HTERT RPE-1 (cell line): ENCODE measurements around the gene ADAM8.
"Not testable (repeated sequence)": the region's sequence is repeated elsewhere in the genome, so short reads cannot be mapped to it uniquely, and the experiment has no call there.

ENCODE experiments used
- in situ Hi-C: fragments of 300-500 bp; cut with MboI; formaldehyde crosslinking; loops from 4 replicates; pipeline ENCODE4 v1.14.3; 2020; ENCODE audit warnings: low sequenced_read_pairs

The ADAM8 gene

GRCh38 chr10:133276435-133277201 lies at the start of gene ADAM8:
ADAM8 (minus strand) TSS chr10:133276868; CDS start chr10:133276817, 51 bp downstream.
- in situ Hi-C loops = no loop called here

GRCh38 chr10:133326223-133326551 lies 49.5 kb upstream of the ADAM8 start:
- in situ Hi-C loops = no loop called here

GRCh38 chr10:133325440-133326222 lies 49.0 kb upstream of the ADAM8 start:
- in situ Hi-C loops = no loop called here

GRCh38 chr10:133324857-133325260 lies 48.2 kb upstream of the ADAM8 start:
- in situ Hi-C loops = no loop called here

- in situ Hi-C loops = no loop called here
Observed at GRCh38 chr10:133324198-133324792, 47.6 kb upstream of the ADAM8 start.

GRCh38 chr10:133322064-133322709 lies 45.5 kb upstream of the ADAM8 start:
- in situ Hi-C loops = not testable (repeated sequence)

- in situ Hi-C loops = not testable (repeated sequence)
Observed at GRCh38 chr10:133320852-133321422, 44.3 kb upstream of the ADAM8 start.

GRCh38 chr10:133318494-133319127 lies 41.9 kb upstream of the ADAM8 start:
- in situ Hi-C loops = no loop called here

GRCh38 chr10:133316732-133317131 lies 40.1 kb upstream of the ADAM8 start:
- in situ Hi-C loops = no loop called here

- in situ Hi-C loops = no loop called here
Observed at GRCh38 chr10:133316266-133316665, 39.6 kb upstream of the ADAM8 start.

- in situ Hi-C loops = no loop called here
Observed at GRCh38 chr10:133315847-133316246, 39.2 kb upstream of the ADAM8 start.

GRCh38 chr10:133314911-133315310 lies 38.2 kb upstream of the ADAM8 start:
- in situ Hi-C loops = no loop called here

- in situ Hi-C loops = no loop called here
Observed at GRCh38 chr10:133313192-133313591, 36.5 kb upstream of the ADAM8 start.

GRCh38 chr10:133312769-133313145 lies 36.1 kb upstream of the ADAM8 start:
- in situ Hi-C loops = no loop called here

- in situ Hi-C loops = no loop called here
Observed at GRCh38 chr10:133312016-133312768, 35.5 kb upstream of the ADAM8 start.

GRCh38 chr10:133311570-133311969 lies 34.9 kb upstream of the ADAM8 start:
- in situ Hi-C loops = no loop called here

GRCh38 chr10:133310789-133311188 lies 34.1 kb upstream of the ADAM8 start:
- in situ Hi-C loops = no loop called here

- in situ Hi-C loops = no loop called here
Observed at GRCh38 chr10:133310399-133310755, 33.7 kb upstream of the ADAM8 start.

GRCh38 chr10:133309720-133310398 lies 33.2 kb upstream of the ADAM8 start:
- in situ Hi-C loops = no loop called here
